H9 (cell line): ENCODE results near the gene HLF. TPM values are rescaled to one million over a fixed set of nuclear protein-coding genes. Genes with fewer than 3 reads are reported as not detected.

Experiments
- DNase-seq: peaks from one replicate; pipeline ENCODE4 v3.0.0-alpha.2; 2017
- H2AFZ ChIP-seq: one replicate; pipeline ENCODE4 v1.6.1; 2013; ENCODE audit warnings: mild to moderate bottlenecking, low read length, control low read depth, moderate library complexity
- H2AK5ac ChIP-seq: 2 replicates; pipeline ENCODE4 v1.6.1; 2013; ENCODE audit warnings: low read length, control low read depth, mixed read lengths; ENCODE audit not compliant: insufficient read length
- H2BK120ac ChIP-seq: one replicate; pipeline ENCODE4 v1.6.1; 2013; ENCODE audit warnings: low read depth, mild to moderate bottlenecking, low read length, control low read depth, inconsistent platforms; ENCODE audit not compliant: poor library complexity, severe bottlenecking
- H2BK12ac ChIP-seq: 2 replicates; pipeline ENCODE4 v1.6.1; 2013; ENCODE audit warnings: low read length, control low read depth, mixed read lengths, low read depth; ENCODE audit not compliant: insufficient read length
- H2BK15ac ChIP-seq: 2 replicates; pipeline ENCODE4 v1.6.1; 2013; ENCODE audit warnings: low read depth, low read length, control low read depth
- H2BK20ac ChIP-seq: one replicate; pipeline ENCODE4 v1.6.1; 2013; ENCODE audit warnings: low read depth, mild to moderate bottlenecking, low read length, control low read depth, inconsistent platforms; ENCODE audit not compliant: poor library complexity, severe bottlenecking
- H2BK5ac ChIP-seq: 2 replicates; pipeline ENCODE4 v1.6.1; 2013; ENCODE audit warnings: low read length, control low read depth, mixed read lengths; ENCODE audit not compliant: insufficient read length
- H3K14ac ChIP-seq: 2 replicates; pipeline ENCODE4 v1.6.1; 2013; ENCODE audit warnings: low read length, control low read depth; ENCODE audit not compliant: insufficient read depth
- H3K18ac ChIP-seq: 2 replicates; pipeline ENCODE4 v1.6.1; 2013; ENCODE audit warnings: low read depth, mild to moderate bottlenecking, mixed read lengths, low read length, control low read depth; ENCODE audit not compliant: insufficient read length
- H3K23ac ChIP-seq: 2 replicates; pipeline ENCODE4 v1.6.1; 2013; ENCODE audit warnings: low read length, control low read depth, mixed read lengths, low read depth; ENCODE audit not compliant: insufficient read length
- H3K23me2 ChIP-seq: 2 replicates; pipeline ENCODE4 v1.6.1; 2013; ENCODE audit warnings: low read depth, mild to moderate bottlenecking, mixed read lengths, low read length, control low read depth; ENCODE audit not compliant: insufficient read length, poor library complexity, severe bottlenecking
- H3K27ac ChIP-seq: 2 replicates; pipeline ENCODE4 v1.5.1; 2013; ENCODE audit warnings: low read length, control low read depth, mixed read lengths, low read depth; ENCODE audit not compliant: insufficient read length
- H3K27me3 ChIP-seq: 2 replicates; pipeline ENCODE4 v1.6.1; 2013; ENCODE audit warnings: low read length, control low read depth, inconsistent platforms; ENCODE audit not compliant: insufficient read depth
- H3K4ac ChIP-seq: 2 replicates; pipeline ENCODE4 v1.6.1; 2013; ENCODE audit warnings: low read depth, mild to moderate bottlenecking, control low read depth, inconsistent platforms, low read length, moderate library complexity
- H3K4me1 ChIP-seq: 2 replicates; pipeline ENCODE4 v1.6.1; 2013; ENCODE audit warnings: low read length, control low read depth, inconsistent platforms; ENCODE audit not compliant: insufficient read depth
- H3K4me2 ChIP-seq: 2 replicates; pipeline ENCODE4 v1.6.1; 2013; ENCODE audit warnings: low read length, control low read depth, mixed read lengths; ENCODE audit not compliant: insufficient read length, insufficient read depth
- H3K56ac ChIP-seq: 2 replicates; pipeline ENCODE4 v1.6.1; 2013; ENCODE audit warnings: low read depth, mild to moderate bottlenecking, mixed read lengths, low read length, control low read depth; ENCODE audit not compliant: insufficient read length
- H3K79me1 ChIP-seq: 2 replicates; pipeline ENCODE4 v1.6.1; 2013; ENCODE audit warnings: low read depth, mild to moderate bottlenecking, moderate library complexity, low read length, control low read depth, inconsistent platforms; ENCODE audit not compliant: insufficient read depth, poor library complexity, severe bottlenecking
- H3K79me2 ChIP-seq: 2 replicates; pipeline ENCODE4 v1.6.1; 2013; ENCODE audit warnings: low read length, control low read depth, inconsistent platforms; ENCODE audit not compliant: insufficient read depth
- H3K9ac ChIP-seq: 2 replicates; pipeline ENCODE4 v1.6.1; 2013; ENCODE audit warnings: low read length, control low read depth, mixed read lengths; ENCODE audit not compliant: insufficient read length; ENCODE audit errors: extremely low read depth
- H3K9me3 ChIP-seq: one replicate; pipeline ENCODE4 v1.6.1; 2013; ENCODE audit warnings: low read depth, low read length, inconsistent platforms; ENCODE audit not compliant: control insufficient read depth
- H3T11ph ChIP-seq: one replicate; pipeline ENCODE4 v1.6.1; 2013; ENCODE audit warnings: mild to moderate bottlenecking, low read length, control low read depth, inconsistent platforms
- H4K20me1 ChIP-seq: one replicate; pipeline ENCODE4 v1.6.1; 2013; ENCODE audit not compliant: control insufficient read depth, insufficient read length, insufficient read depth
- H4K5ac ChIP-seq: 2 replicates; pipeline ENCODE4 v1.6.1; 2013; ENCODE audit warnings: low read depth, mild to moderate bottlenecking, mixed read lengths, low read length, control low read depth; ENCODE audit not compliant: insufficient read length
- H4K8ac ChIP-seq: replicated peaks from 2 replicates; pipeline ENCODE4 v1.6.1; 2013; ENCODE audit warnings: low read length, control low read depth, mixed read lengths, low read depth; ENCODE audit not compliant: insufficient read length
- H4K91ac ChIP-seq: 2 replicates; pipeline ENCODE4 v1.6.1; 2013; ENCODE audit warnings: low read depth, mild to moderate bottlenecking, moderate library complexity, mixed read lengths, low read length, control low read depth; ENCODE audit not compliant: insufficient read length
- H3K27ac Mint-ChIP-seq, 3 experiments: 2 replicates in 2 of 3; 3 replicates in 1 of 3; pipeline ENCODE4 v1.8.0; 2020 to 2021; ENCODE audit warnings: mixed read lengths in 3 of 3, mild to moderate bottlenecking in 1 of 3, moderate library complexity in 1 of 3
- H3K27me3 Mint-ChIP-seq: 2 replicates; pipeline ENCODE4 v1.8.0; 2021; ENCODE audit warnings: low read depth, mild to moderate bottlenecking, moderate library complexity, mixed read lengths
- H3K36me3 Mint-ChIP-seq, 3 experiments: 2 replicates in 2 of 3; 3 replicates in 1 of 3; pipeline ENCODE4 v1.8.0; 2020 to 2021; ENCODE audit warnings: low read depth in 3 of 3, mixed read lengths in 3 of 3; ENCODE audit not compliant: insufficient read depth in 1 of 3
- H3K4me1 Mint-ChIP-seq, 2 experiments: 2 replicates each; pipeline ENCODE4 v1.8.0; 2020; ENCODE audit warnings: mixed read lengths in 2 of 2
- H3K4me3 Mint-ChIP-seq, 2 experiments: 2 replicates in 1 of 2; 3 replicates in 1 of 2; pipeline ENCODE4 v1.8.0; 2020 to 2021; ENCODE audit warnings: mild to moderate bottlenecking in 2 of 2, mixed read lengths in 2 of 2, moderate library complexity in 1 of 2
- H3K9me3 Mint-ChIP-seq, 2 experiments: 2 replicates in 1 of 2; 3 replicates in 1 of 2; pipeline ENCODE4 v1.8.0; 2020; ENCODE audit warnings: mild to moderate bottlenecking in 2 of 2, mixed read lengths in 2 of 2, moderate library complexity in 1 of 2
- CTCF ChIP-seq: fragments of 200-600 bp; sonication (generic); conservative IDR thresholded peaks from 3 replicates; pipeline ENCODE4 v1.8.0; 2021; ENCODE audit warnings: antibody characterized with exemption, mild to moderate bottlenecking
- WGBS: extraction: QIAGEN DNeasy Blood & Tissue Kit; methylation state at CpG from one replicate; pipeline ENCODE4 v1.1.7; 2013; ENCODE audit warnings: missing lambda C conversion rate, low lambda C conversion rate, mixed read lengths; ENCODE audit not compliant: insufficient read length; ENCODE audit errors: extremely low coverage; 5-methylcytosine and 5-hydroxymethylcytosine counted together
- total RNA-seq: library from RNA; stranded (reverse); gene quantifications from 2 replicates; pipeline ENCODE4 v1.2.1, GENCODE V29; 2021

Gene HLF
- total RNA-seq, 1 experiment from 2014 or later = 0.17 TPM

- H2BK15ac ChIP-seq = no peak overlapping the region
- Mint-ChIP-seq H3K4me3 (no peak overlapping the region), H3K4me1 (peaks cover 2 to 4% of the 10 kb centered on the region in 2 experiments), H3K9me3 (peaks cover 7 to 8% of the 10 kb centered on the region in 2 experiments; a peak in 4 of 5 replicates), H3K27ac (no peak overlapping the region), H3K36me3 (peaks cover 0 to 9% (median 4%) of the 10 kb centered on the region in 3 experiments), H3K27me3 (peaks cover 3% of the 10 kb centered on the region; the same call in 1 of the 2 replicates)
- no peak overlapping the region for H2BK12ac ChIP-seq
- H4K91ac ChIP-seq = no peak overlapping the region
- H4K5ac ChIP-seq = no peak overlapping the region
- H3K4me1 ChIP-seq = no peaks in the 10 kb centered on the region
- H3K56ac ChIP-seq = no peak overlapping the region
- no peak overlapping the region for H3K27ac ChIP-seq
- H3T11ph ChIP-seq = no peak overlapping the region
- no peaks in the 10 kb centered on the region for H3K27me3 ChIP-seq
- no peak overlapping the region for H2BK20ac ChIP-seq
- H3K14ac ChIP-seq = no peak overlapping the region
- DNase-seq = no peak
- H3K9ac ChIP-seq = no peak overlapping the region
- H3K4ac ChIP-seq = no peak overlapping the region
- no peaks in the 10 kb centered on the region for H3K79me2 ChIP-seq
- H4K8ac ChIP-seq = no peak overlapping the region
- no peak overlapping the region for H2AK5ac ChIP-seq
- no peak overlapping the region for H3K18ac ChIP-seq
- no peaks in the 10 kb centered on the region for H4K20me1 ChIP-seq
- no peaks in the 10 kb centered on the region for H3K79me1 ChIP-seq
- H3K23ac ChIP-seq = no peak overlapping the region
- no peak overlapping the region for H2BK120ac ChIP-seq
- no peaks in the 10 kb centered on the region for H3K23me2 ChIP-seq
- WGBS = no CpG with 5 or more reads among the region's 3 CpGs
- H2BK5ac ChIP-seq = no peak overlapping the region
- H3K4me2 ChIP-seq = no peak overlapping the region
- TF ChIP-seq CTCF = no peak
- H3K9me3 ChIP-seq = no peaks in the 10 kb centered on the region
- H2AFZ ChIP-seq = no peak overlapping the region
Observed at GRCh38 chr17:55344514-55344997, 79.8 kb downstream of the HLF start.
